NCI-H2227 (cell line): ENCODE measurements around the gene SORL1.

Experiments
- DNase-seq: peaks from one replicate; lab custom pipeline; 2025; ENCODE audit not compliant: unreplicated experiment; lab: John Stamatoyannopoulos, UW

Gene SORL1

DNA sequence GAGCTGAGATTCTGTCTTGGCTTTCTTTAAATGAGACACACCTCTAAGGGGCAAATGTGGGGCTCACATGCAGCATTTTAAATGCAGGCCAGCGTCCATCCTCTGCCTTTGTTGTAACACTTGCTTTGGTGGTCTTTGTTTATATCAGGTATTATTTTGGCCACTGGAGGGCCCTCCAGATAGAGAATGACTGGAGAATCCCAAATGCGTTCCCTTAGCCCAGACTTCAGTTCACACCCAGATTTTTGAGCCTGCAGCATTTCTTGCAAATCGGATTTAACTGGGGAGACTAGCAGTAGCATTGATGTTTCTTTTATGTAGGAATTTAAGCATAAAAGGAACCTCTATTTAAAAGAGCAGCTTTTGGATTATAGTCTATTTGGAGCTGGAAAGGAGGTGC, 200.9 kb downstream of the SORL1 start:
- DNase-seq, result peak; percentile 60

DNA sequence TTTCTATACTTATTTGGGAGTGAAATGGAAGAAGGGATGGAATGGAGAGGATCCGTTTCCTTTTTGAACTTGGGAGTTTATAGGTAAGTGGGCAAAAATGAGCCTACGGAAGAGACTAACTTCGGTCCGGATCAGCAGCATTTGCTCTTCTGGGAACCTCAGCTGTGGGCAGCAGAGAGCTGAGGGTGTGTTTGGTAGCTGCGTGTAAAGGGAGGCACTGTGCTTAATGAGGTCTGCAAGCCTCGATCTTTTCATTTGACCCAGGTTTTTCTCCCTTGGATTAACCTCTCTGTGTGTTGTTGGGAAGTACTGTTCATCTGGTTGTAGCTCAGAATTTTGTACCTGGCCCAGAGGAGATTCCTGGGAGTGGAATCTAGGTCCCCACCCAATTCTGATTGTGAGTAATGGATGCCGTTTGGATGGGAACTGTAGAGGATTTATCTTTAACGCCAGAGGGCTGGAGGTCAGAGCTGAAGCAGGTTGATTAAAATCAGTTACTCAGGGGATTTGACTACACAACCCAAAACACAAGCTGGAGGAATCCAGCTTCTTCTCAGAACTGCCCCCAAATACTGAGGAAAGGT, 202.2 kb downstream of the SORL1 start:
- DNase-seq, result no peak

DNA sequence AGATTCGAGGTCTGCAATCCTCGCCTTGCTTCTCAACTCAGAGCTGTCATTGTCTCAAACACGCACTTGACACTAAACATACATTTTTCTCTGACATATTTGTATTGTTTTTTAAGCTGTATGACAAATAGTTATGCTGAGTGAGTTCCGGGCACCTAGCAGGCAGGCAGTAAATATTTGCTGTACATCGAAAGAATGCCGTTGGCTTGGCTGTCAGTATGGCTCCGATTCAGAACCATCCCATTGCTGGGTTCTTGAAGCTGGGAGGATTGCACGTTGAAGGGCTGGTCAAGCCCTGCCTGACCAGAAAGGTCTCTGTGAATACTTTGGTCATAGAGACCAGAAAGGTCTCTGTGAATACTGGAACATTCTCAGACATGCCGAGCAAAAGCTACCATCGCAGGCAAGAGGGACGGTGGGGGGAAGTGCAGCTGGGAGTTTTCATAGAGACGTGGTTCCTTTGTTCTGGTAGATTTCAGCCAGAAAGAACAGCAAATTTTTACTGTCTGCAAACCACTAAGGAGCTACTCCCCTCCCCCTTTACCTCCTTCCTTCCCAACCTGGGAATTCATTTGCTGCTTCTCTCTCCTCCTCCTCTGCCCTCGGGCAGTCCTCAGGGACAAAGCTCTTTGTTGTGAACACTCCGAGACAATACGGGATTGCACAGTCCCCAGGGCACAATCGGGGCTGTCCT, 202.9 kb downstream of the SORL1 start:
- no peak for DNase-seq

DNA sequence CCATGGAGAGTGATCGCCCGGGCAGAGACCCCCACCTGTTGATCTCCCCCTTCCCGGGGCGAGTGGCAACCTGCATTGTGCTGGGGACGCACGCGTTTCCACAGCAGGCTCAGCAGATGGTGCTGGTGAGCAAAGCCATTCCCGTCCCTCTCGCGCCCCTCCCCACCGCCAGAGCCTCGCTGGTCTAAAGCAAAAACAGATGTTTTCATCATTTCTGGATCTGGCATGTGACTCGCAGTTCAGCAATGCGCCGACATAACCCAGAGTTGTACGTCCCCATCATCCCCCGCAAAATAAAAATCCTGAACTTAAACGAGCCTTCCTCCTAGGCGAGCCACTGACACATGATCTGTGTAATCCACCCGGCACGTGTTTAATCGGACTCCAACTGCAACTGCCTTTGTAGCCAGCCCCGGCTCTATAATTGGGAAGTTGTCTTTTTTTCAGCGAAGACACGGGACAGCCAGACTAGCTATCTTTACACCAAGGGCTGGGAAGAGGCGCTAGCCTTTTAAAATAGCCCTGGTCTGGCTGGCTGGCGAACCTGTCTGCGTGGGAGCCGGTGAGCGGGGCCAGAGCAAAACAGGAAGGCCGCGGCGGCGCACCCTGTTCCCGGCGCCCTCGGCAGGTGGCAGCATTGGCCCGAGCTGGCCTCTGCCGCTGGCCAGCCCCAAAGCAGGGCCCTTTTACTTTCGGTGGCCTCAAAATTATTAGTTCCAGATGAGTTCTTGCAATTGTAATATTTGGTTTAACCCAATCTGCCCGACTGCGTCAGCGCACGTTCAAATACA, 203.6 kb downstream of the SORL1 start:
- DNase-seq, result peak; percentile 88

DNA sequence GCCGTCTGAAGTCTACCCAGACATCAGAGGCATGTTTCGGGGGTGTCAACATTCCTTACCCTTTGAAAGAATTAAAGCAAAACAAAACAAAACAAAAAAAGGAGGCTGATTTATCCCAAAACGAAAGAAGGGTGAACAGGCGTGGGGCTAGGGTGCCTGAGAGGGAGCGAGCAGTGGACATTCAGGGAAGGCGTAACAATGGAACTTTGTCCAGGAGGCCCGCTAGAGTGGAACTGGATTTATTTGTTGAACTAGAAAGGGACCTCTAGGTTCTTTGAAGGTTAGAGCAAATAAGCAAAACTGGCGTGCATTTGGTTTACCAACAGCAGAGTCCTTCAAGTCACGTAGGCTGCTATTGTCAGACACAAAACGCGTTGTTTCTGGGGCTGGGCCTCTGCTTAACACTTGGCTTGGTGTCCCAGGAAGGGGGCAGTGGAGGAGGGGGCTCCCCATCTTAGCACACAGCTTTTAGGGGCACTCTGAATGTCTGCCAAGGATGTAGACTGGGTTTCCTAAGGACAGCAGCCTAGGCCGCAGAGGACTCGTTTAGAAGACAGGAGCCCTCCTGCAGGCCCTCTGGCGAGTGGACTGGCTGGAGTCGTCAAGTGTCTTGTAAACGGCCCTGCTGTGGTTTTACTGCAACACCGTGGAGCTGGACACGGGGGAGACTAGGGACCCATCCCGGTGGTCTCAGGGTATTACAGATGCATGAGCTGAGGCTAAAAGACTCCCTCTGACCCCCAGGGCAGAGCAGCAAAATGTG, 204.4 kb downstream of the SORL1 start:
- no peak for DNase-seq

DNA sequence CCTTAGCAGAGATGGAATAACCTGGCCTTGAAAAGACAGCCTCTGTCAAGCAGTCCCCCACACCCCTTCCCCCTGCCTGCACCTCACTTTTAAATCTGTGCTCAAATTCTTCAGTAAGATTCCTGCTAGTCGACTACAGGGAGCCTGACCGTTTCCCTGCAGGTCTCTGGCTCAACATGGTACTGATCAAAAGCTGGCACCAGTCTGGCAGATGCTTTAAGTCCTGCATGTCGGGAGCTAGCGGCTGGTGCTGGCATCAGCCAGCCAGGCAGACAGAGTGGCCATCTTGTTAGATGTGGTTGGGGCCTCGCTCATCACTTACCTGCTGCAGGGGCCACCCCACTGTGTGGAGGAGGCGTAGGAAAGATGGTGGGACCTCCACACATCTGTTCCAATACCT, 205.0 kb downstream of the SORL1 start:
- DNase-seq, result no peak

DNA sequence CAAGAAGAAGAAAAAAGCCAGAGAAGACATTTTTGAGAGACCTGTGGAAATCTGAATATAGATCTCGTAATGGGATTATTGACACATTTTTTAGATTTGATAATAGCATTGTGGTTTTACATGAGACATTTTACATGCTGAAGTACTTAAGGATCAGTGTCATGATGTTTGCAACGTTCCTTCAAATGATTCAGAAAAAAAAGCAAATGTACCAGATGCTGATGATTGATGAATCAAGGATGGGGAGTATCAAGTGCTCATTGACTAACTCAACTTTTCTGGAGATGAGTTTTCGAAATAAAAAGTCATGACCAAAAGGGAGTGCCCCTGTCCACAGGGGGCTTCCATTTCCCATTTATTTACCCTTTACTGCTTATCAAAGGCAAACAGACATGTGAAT, 207.7 kb downstream of the SORL1 start:
- DNase-seq, result no peak

DNA sequence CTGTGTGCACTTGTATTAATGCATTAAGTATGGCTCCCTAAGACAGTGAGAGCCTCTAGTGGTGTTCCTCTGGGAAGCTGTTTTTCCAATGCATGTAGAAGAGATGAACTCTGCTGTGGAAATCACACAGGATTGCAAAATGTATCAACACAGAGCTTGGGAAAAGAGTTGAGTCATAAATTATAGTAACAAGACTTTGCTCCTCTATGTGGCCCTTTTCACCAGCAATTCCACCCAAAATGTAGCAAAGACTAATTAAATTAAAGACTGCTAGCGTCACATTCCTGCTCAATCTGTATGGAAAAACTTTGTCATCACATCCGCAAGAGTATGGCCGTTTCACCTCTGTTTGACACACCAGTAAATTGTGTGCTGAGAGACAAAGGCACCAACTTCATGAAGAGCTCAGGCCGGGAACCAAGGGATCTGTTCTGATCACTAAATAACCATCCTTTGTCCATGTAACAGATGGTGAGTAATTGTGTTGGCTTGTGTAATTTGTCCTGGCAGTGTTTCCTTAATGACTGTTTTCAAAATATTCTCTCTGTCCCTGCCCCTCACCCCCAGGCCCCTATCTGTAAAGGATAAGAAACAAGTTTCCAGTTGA, 209.9 kb downstream of the SORL1 start:
- peak; percentile 27 for DNase-seq

DNA sequence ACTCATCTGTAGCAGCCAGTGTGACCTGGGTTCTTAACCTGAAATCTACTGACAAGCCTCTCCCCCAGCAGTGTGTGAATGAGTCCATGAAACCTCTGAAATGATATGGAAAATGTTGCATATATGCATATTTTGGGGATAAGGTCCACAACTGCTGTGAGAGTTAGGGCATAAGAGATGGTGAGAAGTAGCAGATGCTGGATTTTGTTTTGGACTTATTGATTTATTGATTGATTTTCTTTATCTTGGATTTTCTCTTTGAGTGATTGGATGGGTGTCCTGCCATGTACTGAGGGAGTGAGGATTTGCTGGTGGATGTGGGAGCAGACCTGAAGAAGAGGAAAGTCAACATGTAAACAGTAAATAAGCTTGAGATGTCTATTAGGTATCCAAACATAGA, 212.0 kb downstream of the SORL1 start:
- no peak for DNase-seq

DNA sequence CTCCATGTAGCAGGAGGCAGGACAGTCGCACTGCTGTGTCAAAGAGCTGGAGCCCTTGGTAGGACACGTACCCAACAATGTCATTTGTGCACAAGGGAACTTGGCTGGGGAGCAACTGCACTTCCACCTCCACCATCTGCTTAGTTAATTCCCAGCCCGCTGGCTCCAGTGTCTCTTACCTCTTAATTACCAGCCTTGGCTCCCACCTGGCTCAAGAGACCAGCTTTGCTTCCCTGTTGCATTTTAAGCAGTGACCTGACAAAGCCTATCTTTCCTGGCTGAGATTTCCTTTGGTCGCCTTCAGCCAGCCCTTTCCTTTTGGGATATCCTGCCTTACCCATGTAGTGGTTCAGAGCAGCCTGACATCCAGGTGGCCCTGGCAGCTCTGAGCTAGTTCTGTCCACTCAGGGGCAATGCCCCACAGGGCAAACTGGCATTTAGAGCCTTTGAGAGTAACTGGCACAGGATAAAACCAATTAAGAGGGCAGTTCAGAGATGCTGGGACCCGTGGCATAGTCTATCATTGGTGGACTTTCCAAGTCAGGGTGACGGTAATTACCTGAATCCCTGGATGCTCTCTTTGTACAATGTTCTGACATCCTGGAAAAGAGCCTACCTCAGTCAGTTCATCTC, 213.2 kb downstream of the SORL1 start:
- DNase-seq, result no peak

DNA sequence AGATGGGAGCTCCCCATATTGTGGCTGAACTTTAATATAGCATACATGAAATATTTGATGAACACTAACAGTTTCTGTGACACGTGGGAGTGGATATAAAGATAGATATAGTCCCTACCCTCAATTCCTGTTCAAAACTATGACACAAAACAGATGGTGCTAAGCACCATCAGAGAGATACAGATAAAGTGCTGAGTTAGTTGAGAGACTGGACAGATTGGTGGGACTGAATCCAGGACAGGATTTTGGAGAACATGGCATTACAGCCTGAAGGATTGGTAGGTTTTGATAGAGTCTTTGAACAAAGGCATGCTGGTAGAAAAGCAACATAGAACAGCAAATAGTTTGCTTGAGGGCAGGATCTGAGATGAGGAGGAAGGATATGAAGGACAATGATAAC, 215.7 kb downstream of the SORL1 start:
- no peak for DNase-seq

DNA sequence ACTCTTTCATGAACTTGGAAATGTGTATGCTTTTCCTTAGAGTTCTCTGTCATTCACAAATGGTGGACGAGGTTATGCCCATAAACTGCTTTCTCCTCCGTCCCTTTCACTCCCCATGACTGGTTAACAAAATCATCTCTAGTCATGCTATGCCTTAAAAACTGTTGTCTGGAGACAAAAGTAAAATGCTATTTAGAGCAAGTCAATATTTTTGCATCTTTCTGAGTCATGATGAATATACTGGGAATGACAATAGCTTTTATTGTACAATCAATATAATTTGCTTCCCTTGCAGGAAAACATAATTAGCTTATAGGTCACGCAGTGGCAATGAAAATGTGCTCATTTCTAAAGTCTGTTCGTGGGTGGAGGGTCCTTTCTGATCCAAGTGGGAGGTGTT, 217.3 kb downstream of the SORL1 start:
- DNase-seq, result no peak

DNA sequence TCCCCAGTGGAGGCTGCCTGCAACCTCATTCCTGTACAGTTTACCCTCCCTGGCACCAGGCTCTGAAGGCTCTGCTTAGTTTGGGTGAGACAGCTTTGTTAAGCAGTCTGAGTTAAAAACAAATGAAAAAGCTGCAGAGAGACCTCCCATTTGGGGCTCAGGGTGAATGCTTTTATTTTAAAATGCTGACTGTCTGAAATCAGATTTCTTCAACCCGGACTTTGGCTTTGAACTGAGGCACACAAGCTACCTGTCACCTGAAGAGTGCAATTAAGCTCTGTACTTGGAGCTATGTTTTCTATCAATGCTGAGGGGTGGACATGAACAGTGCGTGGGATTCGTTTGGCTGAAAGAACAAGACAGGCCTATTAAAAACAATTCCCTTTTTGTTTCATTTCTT, 218.2 kb downstream of the SORL1 start:
- DNase-seq, result no peak

DNA sequence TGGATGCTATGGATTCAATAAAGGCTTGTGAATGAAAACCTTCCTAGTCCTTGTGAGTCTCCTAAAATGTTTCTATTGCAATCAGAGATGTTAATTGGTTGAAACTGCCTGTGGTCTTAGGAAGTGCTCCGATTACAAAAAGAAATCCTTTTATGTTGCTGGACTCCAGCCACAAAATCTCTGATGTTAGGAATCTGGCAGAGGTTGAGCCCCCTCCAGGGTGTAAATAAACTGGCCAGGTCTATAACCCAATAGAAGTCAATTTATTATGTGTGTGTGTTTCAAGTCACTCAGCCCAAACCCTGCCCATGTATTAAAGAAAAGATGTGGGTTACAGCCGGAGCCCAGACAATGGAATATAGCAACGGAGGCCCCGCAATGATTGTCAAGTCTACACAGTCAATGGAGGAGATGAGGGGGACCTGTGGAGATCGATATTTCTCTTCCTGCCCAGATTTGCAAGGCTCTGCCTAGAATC, 218.7 kb downstream of the SORL1 start:
- no peak for DNase-seq

DNA sequence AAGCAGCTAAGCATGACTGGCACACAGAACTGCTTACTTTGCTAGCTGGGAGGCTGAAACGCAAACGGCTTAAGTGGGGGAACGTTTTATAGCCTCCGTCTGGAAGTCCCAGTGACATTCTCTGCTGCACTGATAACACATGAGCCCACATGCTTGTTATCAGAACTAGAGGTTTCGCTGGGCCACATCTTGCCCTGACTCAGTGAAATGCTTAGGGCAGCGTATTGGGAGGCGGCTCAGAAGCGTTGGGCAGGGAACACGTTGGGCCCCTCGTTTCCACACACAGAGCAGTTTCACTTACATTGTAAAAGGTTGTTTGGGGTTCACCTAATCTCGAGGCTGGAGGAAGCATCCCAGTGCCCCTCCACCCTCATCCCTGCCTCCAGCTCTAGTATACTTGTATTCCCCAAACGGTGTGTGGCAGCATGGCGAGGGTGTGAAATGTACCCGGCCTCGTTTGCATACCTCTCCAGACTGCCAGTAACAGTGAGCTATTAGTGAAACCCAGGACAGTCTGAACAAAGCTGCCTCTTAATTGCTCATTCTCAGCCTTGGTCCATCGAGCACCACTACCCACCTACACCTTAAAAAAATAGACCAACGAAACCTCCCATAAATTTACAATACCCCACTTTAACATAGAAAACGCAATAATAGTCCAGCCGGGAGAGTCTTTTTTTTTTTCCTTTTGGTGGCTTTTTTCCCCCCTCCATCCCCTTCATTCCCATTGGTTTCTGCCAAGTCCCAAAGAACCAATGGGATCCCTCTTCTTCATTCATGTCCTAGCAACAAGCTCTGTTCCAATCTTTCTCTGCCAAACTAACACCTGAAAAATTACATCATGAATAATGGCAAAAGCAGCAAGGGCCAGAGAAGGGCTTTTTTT, 219.4 kb downstream of the SORL1 start:
- peak; percentile 78 for DNase-seq

DNA sequence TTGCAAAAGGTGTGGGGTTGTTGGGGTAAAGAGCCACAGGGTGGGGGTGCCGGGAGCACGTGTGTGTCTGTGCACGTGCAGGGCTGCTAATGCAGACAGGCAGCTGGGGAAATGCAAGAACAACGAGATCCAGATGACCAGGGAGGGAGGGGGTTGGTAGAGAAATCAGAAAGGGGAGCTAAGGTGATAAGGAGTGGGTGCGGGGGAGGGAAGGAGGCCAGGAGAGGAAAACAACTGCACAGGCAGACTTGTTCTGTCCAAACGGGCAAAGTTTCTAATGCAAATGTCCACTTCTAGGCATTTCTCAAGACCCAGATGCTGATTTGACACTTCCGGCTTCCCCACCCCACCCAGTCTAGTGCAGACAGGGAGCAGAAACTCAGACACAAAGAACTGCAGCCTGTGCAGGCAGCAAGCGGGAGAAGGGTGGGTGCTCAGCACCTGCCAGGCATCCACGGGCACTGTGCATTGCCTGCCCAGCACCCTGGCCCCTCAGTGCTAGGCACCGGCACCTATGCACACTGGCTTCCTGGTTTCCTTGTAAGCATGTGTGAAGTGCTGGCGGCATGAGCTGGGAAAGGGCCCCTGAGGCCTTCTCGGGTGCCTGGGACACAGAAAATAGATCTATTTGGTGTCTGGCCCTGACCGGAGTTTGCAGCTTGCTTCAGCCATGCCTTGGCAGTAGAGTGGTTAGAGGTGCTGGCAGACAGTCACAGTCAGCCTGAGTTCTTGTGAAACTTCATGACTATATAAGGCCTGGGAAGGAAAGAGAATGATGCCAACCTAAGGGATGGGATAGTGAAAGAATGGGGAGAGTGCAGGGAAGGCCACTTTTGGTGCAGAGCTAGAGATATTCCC, 220.7 kb downstream of the SORL1 start:
- no peak for DNase-seq

DNA sequence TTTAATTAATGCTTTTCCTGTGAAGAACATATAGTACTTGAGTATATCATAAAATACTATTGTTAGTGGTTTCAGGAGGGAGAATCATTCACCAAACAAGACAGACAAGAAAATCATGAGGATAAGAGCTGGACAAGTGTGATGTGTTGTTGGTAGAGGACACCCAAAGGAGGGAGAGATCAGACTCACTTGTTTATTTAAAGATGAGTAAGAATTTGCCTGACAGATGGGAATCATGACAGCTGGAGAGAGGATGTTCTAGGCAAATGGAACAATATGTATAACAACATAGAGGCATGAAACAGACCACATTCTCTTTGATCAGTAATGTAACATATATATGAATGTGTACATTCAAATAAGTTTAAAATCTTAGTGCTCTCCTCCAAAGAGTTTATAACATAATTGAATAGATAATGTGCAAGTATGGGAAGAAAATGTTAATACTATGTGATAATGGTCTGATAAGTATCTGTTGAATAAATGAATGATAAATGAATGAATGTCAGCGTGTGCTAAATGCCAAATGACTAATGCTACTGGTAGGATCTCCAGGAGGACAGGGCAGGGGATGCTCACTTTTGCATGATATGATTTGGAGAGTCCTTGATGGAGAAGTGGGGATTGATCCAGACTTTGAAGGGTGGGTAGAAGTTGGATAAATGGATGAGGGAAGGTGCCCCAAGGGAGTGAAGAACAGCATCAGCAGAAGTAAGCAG, 229.6 kb downstream of the SORL1 start:
- no peak for DNase-seq
